COR-L47 (cell line): ENCODE results near the gene ZFAND3.

ENCODE experiments used
- DNase-seq: peaks from one replicate; lab custom pipeline; 2025; lab: John Stamatoyannopoulos, UW

Gene ZFAND3

DNA sequence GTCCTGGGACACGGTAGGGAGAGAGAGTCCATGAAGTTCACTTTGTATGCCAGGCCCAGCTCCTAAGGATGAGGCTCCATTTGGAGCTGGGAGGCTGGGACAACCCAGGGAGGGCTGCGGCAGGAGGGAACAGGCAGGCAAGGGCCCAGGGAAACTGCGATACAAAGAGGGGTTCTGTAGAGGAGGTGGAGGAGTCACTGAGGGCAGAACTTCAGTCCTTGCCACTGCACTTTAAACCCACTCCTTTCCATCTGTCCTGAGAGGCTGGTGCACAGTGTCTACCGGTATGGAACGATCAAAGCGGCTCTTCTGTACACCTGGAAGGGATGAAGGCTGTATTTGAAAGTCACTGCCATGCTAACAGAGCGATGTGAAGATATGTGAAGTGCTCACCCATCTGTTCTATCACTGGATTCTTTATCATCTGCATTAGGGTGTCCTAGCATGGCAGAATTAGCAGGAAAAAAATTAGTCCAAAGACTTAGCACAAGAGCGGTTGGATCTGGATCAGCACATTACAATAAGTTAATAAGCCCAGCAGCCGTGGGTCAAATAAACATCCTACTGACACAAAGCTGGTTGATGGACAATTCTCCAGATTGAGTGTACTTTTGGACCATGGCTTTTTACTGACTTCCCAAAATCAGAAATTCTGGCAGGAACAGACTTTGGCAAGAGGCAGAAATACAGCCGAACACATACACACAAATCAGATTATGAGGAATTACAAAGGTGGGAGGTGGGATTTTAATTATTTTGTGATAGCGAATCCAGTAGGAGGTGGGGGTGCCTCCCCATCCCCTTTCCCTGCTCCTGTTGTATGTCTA lies 20.9 kb upstream of the ZFAND3 start:
- no peak for DNase-seq

DNA sequence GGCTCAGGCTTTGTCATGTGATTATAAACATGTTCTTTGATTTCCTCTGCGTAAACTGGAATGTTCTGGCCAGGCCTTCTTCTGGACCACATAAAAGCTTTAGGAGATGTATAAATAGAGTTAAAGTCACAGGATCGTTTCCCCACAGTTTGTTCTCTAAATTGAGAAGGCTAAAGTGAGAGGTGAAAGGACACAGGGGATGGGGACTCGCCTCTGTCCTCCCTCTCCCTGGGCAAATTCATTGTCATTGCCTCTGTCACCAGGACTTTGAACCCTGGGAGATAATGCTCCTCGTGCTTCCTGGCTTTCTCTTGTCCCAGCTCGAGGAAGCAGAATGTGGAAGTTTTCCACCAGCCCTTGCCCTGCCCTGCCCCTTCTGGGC lies 20.3 kb upstream of the ZFAND3 start:
- DNase-seq = no peak

DNA sequence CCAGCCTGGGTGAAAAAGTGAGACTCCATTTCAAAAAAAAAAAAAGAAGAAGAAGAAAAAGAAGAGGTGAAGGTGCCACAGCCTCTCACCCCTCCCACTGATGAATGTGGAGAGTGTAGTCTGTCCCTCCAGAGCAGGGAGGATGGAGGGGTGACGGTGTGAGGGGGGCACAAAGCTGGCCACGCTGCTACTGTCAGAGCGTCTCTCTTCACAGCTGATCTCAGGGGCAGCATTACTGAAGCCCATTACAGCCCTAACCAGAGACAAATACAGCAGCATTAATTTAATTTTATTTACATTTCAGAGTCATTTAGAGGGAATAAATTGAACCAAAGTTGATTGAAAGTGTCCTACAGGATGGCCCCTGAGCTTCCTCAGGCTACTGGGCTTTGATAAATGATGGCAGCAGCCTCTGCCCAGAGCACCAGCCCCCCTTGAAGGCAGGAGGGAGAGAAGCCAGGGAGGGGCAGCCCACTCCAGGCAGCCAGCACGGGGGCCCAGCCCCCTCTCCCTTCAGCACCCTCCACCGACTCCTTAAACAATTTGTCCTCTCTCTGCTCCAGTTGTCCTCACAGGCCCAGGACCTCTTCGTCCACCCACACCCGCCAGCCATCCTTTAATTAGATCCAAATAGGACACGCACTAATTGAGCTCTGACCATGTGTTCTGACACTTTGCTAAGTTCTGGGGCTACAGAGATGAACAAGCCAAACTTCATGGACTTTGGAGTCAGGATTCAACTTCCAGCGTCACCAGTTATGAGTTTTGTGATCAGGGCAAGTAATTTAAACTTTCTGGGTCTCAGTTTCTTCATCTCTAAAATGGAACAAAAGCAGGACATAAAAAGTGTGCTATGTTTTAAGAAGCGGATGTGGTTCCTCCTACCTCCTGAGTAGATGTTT lies 18.6 kb upstream of the ZFAND3 start:
- DNase-seq = no peak

DNA sequence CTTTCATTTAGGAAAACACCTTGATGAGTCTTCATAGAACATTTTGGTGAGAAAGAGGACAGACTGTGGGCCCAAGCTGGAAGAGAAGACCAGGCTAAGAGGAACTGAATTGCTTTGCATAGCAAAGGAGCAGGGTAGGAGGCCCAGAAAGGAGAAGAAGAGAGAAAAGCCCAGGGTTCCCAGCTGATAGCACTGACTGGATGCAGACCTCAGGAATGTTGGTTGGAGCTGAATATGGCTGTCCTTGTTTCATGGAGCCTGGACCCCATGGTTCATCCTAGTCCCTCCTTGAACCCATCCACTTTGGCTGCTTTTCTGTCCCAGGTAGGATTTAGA lies 18.0 kb upstream of the ZFAND3 start:
- no peak for DNase-seq

DNA sequence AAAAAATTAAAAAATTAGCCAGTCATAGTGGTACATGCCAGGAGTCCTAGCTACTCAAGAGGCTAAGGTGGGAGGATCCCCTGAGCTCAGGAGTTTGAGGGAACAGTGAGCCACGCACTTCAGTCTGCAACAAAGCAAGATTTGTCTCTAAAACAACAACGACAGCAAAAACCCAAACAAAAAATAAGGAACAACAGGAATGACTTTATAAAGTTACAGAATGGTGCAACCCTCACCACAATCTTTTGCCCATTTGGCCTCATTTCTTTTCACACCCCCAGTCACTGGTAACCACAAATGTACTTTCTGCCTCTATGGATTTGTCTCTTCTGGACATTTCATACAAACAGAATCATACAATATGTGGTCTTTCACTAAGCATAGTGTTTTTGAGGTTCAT lies 16.7 kb upstream of the ZFAND3 start:
- DNase-seq = no peak

DNA sequence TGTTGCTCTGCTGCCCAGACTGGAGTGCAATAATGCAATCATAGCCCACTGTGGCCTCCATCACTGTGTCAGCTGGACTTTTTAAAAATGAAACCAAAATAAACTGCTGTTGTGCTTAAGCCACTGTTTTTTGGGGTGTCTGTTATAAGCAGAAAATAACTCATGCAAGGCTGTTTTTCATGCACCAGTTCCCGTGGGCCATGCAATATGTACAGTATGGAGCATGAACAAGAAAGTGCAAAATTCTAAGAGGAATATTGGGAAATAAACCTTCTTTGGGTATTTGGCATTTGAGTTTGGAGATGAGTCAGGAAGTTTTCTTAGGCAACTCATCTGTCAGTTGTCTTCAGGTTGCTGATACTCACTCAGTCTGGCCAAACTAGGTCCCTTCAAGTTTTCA lies 14.9 kb upstream of the ZFAND3 start:
- no peak for DNase-seq

DNA sequence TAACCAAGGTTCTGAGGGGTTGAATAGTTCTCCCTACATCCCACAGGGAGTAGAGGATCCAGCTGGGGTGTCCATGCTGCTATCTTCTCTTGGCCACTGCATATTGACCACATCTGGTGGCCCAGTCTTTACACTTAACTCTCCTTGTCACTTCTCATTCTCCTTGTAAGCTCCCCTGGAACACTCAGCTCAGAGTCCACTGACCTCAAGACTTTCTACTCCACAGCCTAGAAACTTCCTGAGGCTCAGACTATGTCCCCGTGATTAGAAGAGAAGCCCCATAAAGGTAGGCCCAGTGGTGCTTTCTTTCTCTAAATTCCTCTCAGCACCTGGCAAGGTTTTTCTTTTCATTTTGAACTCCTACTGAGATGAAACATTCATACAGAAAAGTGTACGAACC lies 13.3 kb upstream of the ZFAND3 start:
- DNase-seq = no peak

DNA sequence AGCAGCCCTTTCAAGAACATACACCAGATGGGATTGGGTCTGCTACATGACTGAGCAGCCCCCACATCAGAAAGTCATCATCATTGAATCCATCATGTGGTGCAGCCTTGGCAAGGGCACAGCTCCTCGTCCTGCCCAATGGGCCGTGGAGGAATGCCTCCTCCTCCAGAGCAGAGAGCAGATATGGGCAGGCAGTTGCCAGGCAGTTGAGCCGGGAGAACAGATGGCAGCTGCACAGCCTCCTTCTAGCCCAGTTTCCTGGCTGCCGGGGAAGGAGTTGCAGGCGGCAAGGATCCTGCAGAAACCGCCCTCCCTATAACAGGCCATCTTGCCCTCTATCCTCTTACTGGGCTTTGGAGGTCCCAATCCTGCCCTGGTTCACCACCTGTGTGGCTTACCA lies 11.9 kb upstream of the ZFAND3 start:
- DNase-seq = no peak

DNA sequence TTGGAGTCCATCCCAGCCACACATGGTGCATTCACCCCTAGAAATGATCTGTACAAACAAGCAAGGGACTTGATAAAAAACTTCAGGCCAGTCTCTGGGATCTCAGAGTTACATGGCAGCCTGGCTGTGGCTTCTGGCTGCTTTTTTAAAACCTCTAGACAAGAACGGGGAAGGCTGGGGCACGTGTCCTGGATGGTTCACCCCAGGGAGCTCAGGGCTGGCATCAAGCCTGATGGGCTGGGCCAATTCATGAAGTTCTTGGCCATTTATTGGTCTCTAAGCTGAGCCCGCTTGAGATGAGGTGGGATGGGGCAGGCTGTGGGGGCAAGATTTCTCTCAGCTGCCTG lies 10.4 kb upstream of the ZFAND3 start:
- no peak for DNase-seq

DNA sequence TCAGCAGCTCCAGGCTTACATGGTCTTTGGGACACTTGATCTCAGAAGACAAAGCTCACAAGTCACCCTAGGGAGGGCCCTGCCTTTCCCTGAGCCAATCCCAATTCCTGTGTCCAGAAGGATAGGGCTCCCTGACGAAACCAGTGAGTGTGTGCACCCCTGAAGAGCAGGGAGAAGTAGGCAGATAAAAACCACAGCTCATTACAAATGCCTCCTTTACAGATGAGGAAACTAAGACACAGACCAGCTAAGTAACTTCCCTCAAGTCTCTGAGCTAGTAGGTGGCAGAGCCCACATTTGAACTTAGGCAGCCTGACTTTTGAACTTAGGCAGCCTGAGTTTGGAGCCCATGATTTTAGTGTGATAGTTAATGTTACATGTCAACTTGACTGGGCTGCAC lies 6.7 kb upstream of the ZFAND3 start:
- DNase-seq = no peak

DNA sequence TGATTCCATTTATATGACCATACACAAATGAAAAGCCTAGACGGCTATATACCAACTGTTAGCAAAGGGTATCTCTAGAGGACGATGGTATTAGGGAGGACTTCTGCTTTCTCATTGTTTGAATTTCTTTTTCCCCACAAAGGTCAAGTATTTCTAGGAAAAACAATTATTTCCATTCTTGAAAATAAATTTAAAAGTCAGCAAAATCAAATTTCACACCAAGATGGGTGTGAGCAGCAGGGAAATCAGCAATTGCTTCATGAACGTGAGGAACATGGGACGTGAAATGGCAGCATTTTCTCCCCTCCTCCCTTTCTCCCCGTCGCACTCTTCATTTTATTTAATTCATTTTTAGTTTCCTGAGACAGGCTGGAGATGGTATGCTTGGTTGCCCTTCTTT lies 5.2 kb upstream of the ZFAND3 start:
- DNase-seq = no peak

DNA sequence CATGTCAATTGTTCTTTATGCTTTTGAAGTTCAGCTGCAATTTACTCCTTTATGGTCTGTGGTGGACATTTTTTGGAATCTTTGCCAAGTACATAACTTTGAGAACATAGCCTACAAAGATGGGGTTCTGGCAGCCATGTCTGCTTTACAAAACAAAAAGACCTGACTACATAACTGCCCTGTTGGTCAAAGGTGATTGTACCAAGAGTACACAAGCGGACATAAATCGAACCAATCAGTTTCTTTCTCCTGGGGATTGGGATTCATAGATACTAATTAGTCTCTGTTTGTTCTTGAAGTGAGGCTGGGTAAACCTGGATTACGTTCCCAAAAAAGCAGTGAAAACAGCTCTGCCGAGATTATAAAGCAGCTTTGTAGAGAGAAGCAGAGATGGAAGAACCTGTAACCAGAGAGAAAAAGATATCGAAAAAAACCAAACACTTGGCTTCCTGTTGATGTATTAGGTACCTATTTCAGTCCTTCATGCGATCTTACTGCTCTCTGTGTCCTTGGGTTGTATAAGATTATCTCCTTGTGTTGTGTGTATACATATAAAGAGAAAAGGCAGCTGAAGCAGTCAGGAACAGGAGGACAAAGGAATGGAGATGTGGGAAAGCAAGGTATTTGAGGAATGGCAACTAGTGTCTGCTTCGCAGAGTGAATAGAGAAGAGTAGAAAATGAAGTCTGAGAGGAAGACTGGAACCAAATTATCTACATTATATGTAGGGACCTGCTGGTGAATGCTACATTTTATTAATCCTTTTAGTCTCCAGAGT lies 2.7 kb upstream of the ZFAND3 start:
- DNase-seq = no peak

DNA sequence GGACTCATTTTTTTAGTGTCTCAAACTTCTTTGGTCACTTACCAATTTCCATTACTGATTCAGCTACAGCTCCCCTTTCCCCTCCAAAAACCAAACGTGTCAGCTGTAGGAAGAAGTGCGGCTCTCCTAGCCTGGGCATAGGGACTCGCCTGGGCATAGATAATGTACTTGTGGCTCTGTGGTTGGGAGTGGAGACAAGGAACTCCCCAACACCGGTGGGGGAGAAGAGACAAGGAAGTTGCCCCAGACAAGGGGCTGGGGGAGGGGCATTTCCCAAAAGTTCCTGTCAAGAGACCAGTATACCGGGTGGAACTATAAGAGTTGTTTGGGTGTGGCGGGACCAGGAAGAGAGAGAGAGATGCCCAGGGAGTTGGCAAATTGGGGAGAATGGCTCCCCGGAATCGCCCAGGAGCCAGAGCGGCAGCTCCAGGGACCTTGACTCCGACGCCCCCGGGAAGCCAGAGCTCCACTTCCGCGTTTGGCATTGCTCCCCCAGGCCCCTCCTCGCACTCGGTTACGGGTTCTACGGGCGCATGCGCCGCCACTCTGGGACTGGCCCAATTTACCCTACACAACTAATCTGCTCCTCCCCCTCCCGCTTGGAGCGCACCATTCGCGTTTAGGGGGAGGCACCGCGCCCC lies 871 bp upstream of the ZFAND3 start:
- peak; percentile 93 for DNase-seq

DNA sequence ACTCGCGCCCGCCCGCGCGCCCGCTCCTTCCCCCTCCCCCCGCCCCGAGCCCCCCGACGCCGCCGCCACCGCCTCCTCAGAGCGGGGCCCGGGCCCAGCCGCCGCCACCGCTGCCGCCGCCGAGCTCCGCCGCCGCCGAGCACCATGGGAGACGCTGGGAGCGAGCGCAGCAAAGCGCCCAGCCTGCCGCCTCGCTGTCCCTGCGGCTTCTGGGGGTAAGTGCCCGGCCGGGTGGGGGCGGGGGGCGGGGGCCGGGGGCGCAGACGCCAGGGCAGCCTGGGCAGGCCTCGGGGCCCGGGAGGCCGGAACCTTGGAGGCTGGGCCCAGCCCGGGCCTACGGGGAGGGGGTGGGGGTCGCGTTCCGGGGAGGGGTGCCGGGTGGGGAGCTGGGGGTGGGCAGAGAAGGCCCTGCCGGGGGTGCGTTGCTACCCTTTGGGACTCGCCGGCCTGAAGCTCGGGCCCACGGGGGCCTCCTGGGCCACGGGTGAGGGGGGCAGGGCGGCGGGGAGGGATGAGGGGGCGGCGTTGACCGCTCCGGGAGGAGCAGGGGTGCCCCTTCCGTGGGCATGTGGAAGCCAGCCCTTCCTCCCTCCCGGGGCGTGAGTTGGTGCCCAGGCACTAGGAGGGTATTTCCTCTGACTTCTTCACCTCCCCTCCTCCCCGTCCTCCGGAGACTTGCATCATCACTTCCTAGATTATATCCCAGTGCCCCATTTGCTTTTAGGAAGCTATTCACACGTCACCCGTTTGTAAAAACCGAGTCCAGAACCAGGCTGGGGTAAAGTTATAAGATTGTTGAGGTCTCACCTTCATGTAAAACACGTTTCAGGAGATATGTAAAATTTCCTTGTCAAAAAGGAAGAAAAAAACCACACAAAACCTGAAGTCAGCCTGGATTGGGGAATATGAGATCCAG lies 533 bp downstream of the ZFAND3 start:
- DNase-seq = no peak

DNA sequence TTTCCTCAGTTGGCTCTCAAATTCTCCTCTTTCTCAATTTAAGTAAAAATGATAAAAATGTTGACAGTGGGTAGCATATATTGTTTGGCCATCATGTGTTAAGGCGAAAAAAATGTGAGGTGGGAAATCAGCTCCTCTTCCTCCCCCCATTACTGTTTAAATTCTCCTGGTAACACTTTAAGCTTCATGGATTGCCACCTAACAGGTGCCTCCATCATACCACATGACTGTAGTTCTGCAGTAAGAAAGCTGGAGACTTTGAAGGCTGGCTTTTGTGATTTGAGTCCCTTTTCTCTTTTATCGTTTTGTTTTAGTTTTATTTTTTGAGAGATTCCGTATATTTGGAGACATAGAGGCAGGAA lies 1.2 kb downstream of the ZFAND3 start:
- DNase-seq = no peak

DNA sequence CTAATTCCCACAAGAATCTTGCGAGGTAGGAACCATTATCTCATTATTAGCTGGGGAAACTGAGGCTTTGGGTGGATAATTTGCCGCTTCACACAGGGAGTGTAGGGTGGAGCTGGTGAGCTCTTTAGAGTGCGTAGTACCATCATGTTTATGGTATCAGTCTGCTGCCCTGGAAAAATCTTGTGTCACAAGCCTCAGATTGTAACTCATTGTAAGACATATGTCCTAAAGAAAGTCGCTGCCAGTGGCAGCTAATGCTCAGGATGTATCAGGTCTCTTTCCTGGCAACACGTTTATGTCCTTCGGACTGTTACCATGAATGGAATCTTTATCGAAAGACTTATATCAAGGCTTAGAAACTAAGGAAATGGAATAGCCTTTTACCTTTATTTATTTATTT lies 1.9 kb downstream of the ZFAND3 start:
- no peak for DNase-seq

DNA sequence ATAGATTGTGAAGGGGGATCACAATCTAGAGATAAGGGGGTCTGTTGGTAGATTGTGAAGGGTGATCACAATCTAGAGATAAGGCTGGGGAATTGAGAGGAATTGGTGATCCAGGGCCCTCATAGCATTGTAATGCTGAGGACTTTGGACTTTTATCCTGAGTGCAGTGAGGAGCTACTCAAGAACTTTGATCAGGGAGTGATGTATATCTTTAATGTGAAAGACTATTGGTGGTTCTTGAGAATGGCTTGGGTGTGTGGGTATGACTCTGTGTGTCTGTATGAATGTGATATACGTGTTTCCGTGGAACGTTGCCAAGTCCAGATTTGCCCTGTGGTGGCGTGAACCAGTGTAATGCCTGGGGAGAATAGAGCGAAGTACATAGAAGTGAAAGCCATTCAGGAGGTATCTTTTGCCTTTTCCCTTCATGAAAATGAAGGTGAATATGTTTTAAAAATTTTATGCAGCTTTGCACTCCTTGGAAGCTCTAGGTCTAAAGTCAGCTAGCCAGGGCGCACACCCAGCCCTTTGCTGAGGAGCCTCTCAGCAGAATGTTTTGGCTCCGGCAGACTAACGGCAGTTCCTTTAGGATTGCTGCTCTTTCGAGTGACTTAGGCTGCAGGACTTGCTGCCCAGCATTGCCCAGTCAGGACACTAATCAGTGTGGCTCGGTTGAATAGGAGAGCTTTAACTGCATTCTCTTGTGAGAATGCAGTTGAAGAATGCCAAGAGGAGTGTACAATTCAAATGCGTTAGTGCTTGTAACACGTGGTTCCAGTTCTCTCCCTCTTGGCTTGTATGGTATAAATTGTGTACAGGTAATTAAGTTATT lies 3.5 kb downstream of the ZFAND3 start:
- DNase-seq = no peak

DNA sequence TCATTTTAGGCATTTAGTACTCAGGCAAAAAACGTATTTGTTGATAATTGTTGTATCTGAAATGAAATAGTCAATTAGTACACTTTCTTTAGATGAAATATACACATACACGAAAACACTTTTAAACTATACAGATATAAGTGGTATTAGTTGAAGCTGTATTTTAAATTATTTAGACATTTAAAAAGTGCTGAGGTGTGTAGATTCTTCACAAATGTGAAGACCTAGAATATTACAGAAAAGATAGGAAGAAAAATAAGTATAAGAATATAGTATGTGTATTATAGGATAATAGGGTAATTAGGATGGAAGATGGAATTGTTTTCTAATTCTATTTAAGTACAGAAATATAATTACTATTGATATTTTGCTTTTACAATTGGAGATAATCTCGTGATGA lies 4.6 kb downstream of the ZFAND3 start:
- DNase-seq = no peak

DNA sequence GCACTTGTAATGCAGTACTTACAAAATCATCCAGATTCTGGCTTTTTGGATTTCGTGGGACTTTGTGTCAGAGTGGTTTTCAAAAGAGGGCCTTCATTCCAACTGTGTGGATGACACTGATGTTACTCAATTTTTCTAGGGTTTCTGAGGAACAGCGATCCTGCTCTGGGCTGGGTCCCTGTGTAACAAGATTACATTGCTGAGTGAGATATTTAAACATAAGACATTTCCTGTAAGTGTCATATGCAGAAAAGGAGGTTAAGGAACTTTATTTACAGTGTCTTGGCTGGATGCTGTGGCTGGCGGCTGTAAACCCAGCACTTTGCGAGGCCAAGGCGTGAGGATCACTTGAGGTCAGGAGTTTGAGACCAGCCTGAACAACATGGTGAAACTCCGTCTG lies 6.7 kb downstream of the ZFAND3 start:
- DNase-seq = no peak

DNA sequence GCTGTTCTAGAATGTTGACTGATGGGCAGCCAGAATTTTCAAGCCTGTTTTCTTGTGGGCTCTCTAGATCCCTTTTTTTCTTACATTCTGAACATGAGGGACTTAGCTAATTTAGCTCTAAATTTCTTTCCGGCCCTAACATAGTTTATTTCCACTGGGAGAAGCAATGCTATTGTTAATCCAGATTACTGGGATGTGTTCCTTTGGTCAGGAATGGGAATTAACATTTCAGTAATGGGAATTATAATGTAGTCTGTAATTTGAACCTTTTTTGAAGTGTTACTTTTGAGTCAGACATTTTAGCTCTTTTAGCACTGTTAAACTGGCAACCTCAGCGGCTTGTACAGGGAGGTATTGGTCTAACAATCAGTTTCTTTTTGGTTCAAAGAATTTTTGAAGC lies 7.5 kb downstream of the ZFAND3 start:
- DNase-seq = no peak
